ENCODE measurements around the gene C14orf119. TPM values are rescaled to one million over a fixed set of nuclear protein-coding genes. Genes with fewer than 3 reads are reported as not detected.

The C14orf119 gene
- total RNA-seq, 1 experiment from 2014 or later = 65.1 TPM

DNA sequence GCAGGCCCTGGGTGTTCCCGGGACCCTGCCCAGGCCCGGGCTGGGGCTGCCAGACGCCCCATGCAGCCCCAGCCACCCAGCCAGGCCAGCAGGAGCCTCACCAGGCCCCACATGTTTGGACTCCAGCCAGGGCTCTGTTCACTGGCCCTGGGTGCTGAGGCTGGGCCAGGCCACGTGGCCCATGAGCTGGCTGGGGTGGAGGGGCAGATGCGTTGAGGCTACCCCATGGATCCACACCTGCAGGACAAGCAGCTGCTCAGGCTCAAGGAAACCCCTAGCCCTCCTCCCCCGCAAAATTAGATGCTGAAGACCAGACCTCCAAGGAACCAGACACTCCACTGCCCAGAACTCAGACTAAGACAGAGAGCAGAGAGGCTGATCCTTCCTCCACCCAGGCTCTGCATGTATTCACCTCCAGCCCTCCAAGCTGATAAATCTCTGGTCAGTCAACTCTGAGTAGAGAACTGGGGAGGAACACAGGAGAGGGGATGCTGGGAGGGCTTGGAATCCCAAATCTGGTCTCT lies 39.6 kb upstream of the C14orf119 start:
- Histone ChIP-seq H2BK20ac (ENCODE audit: low read depth, low read length, poor library complexity, severe bottlenecking) (no peak overlapping the region), H2AFZ (ENCODE audit: low read length) (no peak overlapping the region), H3K23me2 (ENCODE audit: insufficient read length, low read depth, low read length, poor library complexity, severe bottlenecking) (peaks cover 15% of the 10 kb centered on the region), H3K9me3 (ENCODE audit: control insufficient read depth, low read depth, low read length) (no peaks in the 10 kb centered on the region), H2BK12ac (ENCODE audit: insufficient read length, low read depth, low read length) (no peak overlapping the region), H3K14ac (ENCODE audit: insufficient read depth, low read length) (no peak overlapping the region), H3K18ac (ENCODE audit: insufficient read length, low read depth, low read length) (no peak overlapping the region), H3K56ac (ENCODE audit: insufficient read length, low read depth, low read length) (no peak overlapping the region), H4K5ac (ENCODE audit: insufficient read length, low read depth, low read length) (no peak overlapping the region), H2BK15ac (ENCODE audit: low read depth, low read length) (no peak overlapping the region), H3K4me2 (ENCODE audit: insufficient read depth, insufficient read length, low read length) (peak overlapping the region; percentile 96), H3K23ac (ENCODE audit: insufficient read length, low read depth, low read length) (no peak overlapping the region), H3K4ac (ENCODE audit: low read depth, low read length) (no peak overlapping the region), H4K20me1 (ENCODE audit: control insufficient read depth, insufficient read depth, insufficient read length) (no peaks in the 10 kb centered on the region), H3T11ph (ENCODE audit: low read length) (no peak overlapping the region), H4K8ac (replicated peaks; ENCODE audit: insufficient read length, low read depth, low read length) (no peak overlapping the region), H3K27ac (ENCODE audit: insufficient read length, low read depth, low read length) (no peak overlapping the region), H3K4me1 (ENCODE audit: insufficient read depth, low read length) (no peaks in the 10 kb centered on the region; the same call in 1 of the 2 replicates), H3K79me1 (ENCODE audit: insufficient read depth, low read depth, low read length, poor library complexity, severe bottlenecking) (no peaks in the 10 kb centered on the region), H2AK5ac (ENCODE audit: insufficient read length, low read length) (no peak overlapping the region), H2BK120ac (ENCODE audit: low read depth, low read length, poor library complexity, severe bottlenecking) (no peak overlapping the region), H3K9ac (ENCODE audit: extremely low read depth, insufficient read length, low read length) (no peak overlapping the region), H3K79me2 (ENCODE audit: insufficient read depth, low read length) (no peaks in the 10 kb centered on the region), H2BK5ac (ENCODE audit: insufficient read length, low read length) (no peak overlapping the region), H3K27me3 (ENCODE audit: insufficient read depth, low read length) (no peaks in the 10 kb centered on the region), H4K91ac (ENCODE audit: insufficient read length, low read depth, low read length) (no peak overlapping the region)
- H3K27ac Mint-ChIP-seq = no peak overlapping the region; a peak in 1 of 7 replicates
- no CpG with 5 or more reads among the region's 6 CpGs for WGBS (ENCODE audit: extremely low coverage, insufficient read length, low lambda C conversion rate)
- TF ChIP-seq, protein P1, sequence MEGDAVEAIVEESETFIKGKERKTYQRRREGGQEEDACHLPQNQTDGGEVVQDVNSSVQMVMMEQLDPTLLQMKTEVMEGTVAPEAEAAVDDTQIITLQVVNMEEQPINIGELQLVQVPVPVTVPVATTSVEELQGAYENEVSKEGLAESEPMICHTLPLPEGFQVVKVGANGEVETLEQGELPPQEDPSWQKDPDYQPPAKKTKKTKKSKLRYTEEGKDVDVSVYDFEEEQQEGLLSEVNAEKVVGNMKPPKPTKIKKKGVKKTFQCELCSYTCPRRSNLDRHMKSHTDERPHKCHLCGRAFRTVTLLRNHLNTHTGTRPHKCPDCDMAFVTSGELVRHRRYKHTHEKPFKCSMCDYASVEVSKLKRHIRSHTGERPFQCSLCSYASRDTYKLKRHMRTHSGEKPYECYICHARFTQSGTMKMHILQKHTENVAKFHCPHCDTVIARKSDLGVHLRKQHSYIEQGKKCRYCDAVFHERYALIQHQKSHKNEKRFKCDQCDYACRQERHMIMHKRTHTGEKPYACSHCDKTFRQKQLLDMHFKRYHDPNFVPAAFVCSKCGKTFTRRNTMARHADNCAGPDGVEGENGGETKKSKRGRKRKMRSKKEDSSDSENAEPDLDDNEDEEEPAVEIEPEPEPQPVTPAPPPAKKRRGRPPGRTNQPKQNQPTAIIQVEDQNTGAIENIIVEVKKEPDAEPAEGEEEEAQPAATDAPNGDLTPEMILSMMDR (conservative IDR thresholded peaks at IDR 0.05) = no peak
- H3K4me3 Mint-ChIP-seq = peak overlapping the region; percentile 64 to 84
- H3K4me1 Mint-ChIP-seq = peaks cover 16 to 19% of the 10 kb centered on the region in 2 experiments
- peaks cover 8 to 41% (median 34%) of the 10 kb centered on the region in 3 experiments for H3K36me3 Mint-ChIP-seq (ENCODE audit: insufficient read depth in 1 of 3, low read depth in 3 of 3)
- DNase-seq = no peak
- H3K9me3 Mint-ChIP-seq = no peaks in the 10 kb centered on the region
- H3K27me3 Mint-ChIP-seq (ENCODE audit: low read depth) = peaks cover 8% of the 10 kb centered on the region

All from H9 (cell line).